Stomach (tissue), 9 donors: ENCODE measurements around the gene ESAM. TPM values are rescaled to one million over a fixed set of nuclear protein-coding genes. Genes with fewer than 3 reads are reported as not detected.

Experiments
- DNase-seq, 2 donors: peaks; one replicate each; pipeline versions ENCODE4 v3.0.0 to v3.0.0-alpha.2; 2013 to 2019
- H3K27ac ChIP-seq, 5 donors: fragments of 200-600 bp in 4 of 5; sonication (generic) in 4 of 5; one replicate each; pipeline ENCODE4 v1.5.1; 2013 to 2019; ENCODE audit warnings: mild to moderate bottlenecking in 1 of 5, moderate library complexity in 1 of 5
- H3K27me3 ChIP-seq, 3 donors: fragments of 200-600 bp; sonication (generic); one replicate each; pipeline ENCODE4 v1.5.1; 2017 to 2019; ENCODE audit warnings: mixed run types in 1 of 3
- H3K36me3 ChIP-seq, 4 donors: fragments of 200-600 bp; sonication (generic); 1 replicate in 3 of 4; 2 replicates in 1 of 4; pipeline ENCODE4 v1.5.1; 2016 to 2019
- H3K4me1 ChIP-seq, 4 donors: fragments of 200-600 bp; sonication (generic); one replicate each; pipeline ENCODE4 v1.5.1; 2016 to 2019
- H3K4me3 ChIP-seq, 4 donors: fragments of 200-600 bp; sonication (generic) in 3 of 4; one replicate each; pipeline ENCODE4 v1.5.1; 2016 to 2019; ENCODE audit warnings: mild to moderate bottlenecking in 1 of 4
- H3K9me3 ChIP-seq, 4 donors: fragments of 200-600 bp; sonication (generic); one replicate each; pipeline ENCODE4 v1.5.1; 2016 to 2019
- CTCF ChIP-seq, 7 experiments: fragments of 450-650 bp in 4 of 7; fragments of 200-600 bp in 3 of 7; sonication (generic) in 3 of 7; IDR thresholded peaks; one replicate each; pipeline ENCODE4 v1.5.1; 2016 to 2019; ENCODE audit warnings: antibody characterized with exemption in 7 of 7, control low read depth in 2 of 7, mild to moderate bottlenecking in 1 of 7
- EP300 ChIP-seq: sonication (generic); formaldehyde crosslinking; IDR thresholded peaks from one replicate; pipeline ENCODE4 v1.6.1; 2017; ENCODE audit warnings: antibody characterized with exemption
- POLR2A ChIP-seq, 4 donors: fragments of 450-650 bp; IDR thresholded peaks; one replicate each; pipeline ENCODE4 v1.6.1; 2016; ENCODE audit warnings: antibody characterized with exemption in 4 of 4, control low read depth in 2 of 4, mild to moderate bottlenecking in 1 of 4, moderate library complexity in 1 of 4
- POLR2AphosphoS5 ChIP-seq, 3 donors: sonication (generic); formaldehyde crosslinking; IDR thresholded peaks; one replicate each; pipeline ENCODE4 v1.6.1; 2016; ENCODE audit warnings: antibody characterized with exemption in 3 of 3
- WGBS, 5 donors: extraction: QIAGEN DNeasy Blood & Tissue Kit in 3 of 5; methylation state at CpG; one replicate each; pipeline versions ENCODE4 v1.1.5 to v1.1.7; 2013 to 2018; 5-methylcytosine and 5-hydroxymethylcytosine counted together
- intact Hi-C: fragments of 100-400 bp; cut with DNase I; formaldehyde crosslinking; loops from one replicate; pipeline ENCODE4 v1.15.1; 2023; ENCODE audit warnings: low total_unique reads
- polyA plus RNA-seq, 3 donors: library from polyadenylated mRNA; stranded (reverse); fragments of 200-250 nt; gene quantifications; one replicate each; pipeline ENCODE4 v1.2.3, GENCODE V29; 2013
- total RNA-seq, 5 donors: library from RNA; depleted of rRNA; stranded (reverse); fragments of >200 nt; gene quantifications; one replicate each; pipeline versions ENCODE4 v1.1.0 to v1.2.3, GENCODE V29; 2014 to 2016
- donor health status: healthy with polysubstance abuse.
- donor health status: Bipolar disorder and iron deficiency.
- donor health status: healthy.

The ESAM gene
- total and polyA plus RNA-seq, 8 donors: 4.1 to 19.6 (median 9.6) TPM

- Histone ChIP-seq H3K9me3 (no peaks in the 10 kb centered on the region), H3K36me3 (no peaks in the 10 kb centered on the region), H3K4me1 (peaks cover 15 to 52% (median 39%) of the 10 kb centered on the region in 4 donors), H3K27me3 (no peaks in the 10 kb centered on the region), H3K4me3 (peak overlapping the region; percentile 86 to 100 (median 96)), H3K27ac (peak overlapping the region; percentile 92 to 100 (median 98))
- DNase-seq: peak; percentile 28 to 65
- intact Hi-C loops: no loop called here
- TF ChIP-seq EP300: no peak
- no peak for TF ChIP-seq POLR2A (IDR thresholded peaks at IDR 0.05)
- 0 to 1% (median 1%) methylated on average over 44 to 83 of the region's 83 CpGs for WGBS, 5 donors
These were observed 37.5 kb upstream of the ESAM start for GRCh38 chr11:124799348-124800225.

GRCh38 chr11:124798991-124799347 lies 36.9 kb upstream of the ESAM start:
- Histone ChIP-seq H3K4me1 (peaks cover 15 to 52% (median 40%) of the 10 kb centered on the region in 4 donors), H3K27ac (peak overlapping the region; percentile 92 to 100 (median 98)), H3K36me3 (no peaks in the 10 kb centered on the region), H3K4me3 (peak overlapping the region; percentile 86 to 100 (median 96)), H3K27me3 (no peaks in the 10 kb centered on the region), H3K9me3 (no peaks in the 10 kb centered on the region)
- WGBS, 5 donors: 0 to 4% (median 1%) methylated on average over 8 of the region's 8 CpGs
- peak in 1 of 2 donors; percentile 65 for DNase-seq
- TF ChIP-seq POLR2AphosphoS5 (IDR thresholded peaks at IDR 0.05): no peak
- TF ChIP-seq EP300: no peak
- TF ChIP-seq CTCF (IDR thresholded peaks at IDR 0.05): no peak
- no peak for TF ChIP-seq POLR2A (IDR thresholded peaks at IDR 0.05)
- intact Hi-C loops: no loop called here

DNA sequence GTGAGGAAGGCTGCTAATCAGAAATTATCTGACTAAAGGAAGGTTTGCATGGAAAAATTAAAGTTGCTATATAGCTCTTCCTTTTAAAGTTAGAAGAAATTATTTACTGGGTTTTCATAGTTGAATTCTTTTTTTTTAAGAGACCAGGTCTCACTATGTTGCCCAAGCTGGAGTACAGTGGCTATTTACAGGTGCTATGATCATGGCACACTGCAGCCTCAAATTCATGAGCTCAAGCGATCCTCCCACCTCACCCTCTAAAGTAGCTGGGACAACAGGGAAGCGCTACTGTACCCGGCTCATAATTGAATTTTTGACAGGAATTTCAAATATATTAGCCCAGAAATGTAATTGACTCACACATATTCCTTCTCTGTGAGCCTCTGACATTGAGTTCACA lies 34.2 kb upstream of the ESAM start:
- Histone ChIP-seq H3K4me3 (no peak overlapping the region), H3K4me1 (peaks cover 19 to 72% (median 50%) of the 10 kb centered on the region in 4 donors), H3K36me3 (no peaks in the 10 kb centered on the region), H3K9me3 (no peaks in the 10 kb centered on the region), H3K27me3 (no peaks in the 10 kb centered on the region), H3K27ac (no peak overlapping the region)
- TF ChIP-seq POLR2AphosphoS5 (IDR thresholded peaks at IDR 0.05): no peak
- TF ChIP-seq CTCF (IDR thresholded peaks at IDR 0.05): no peak
- no peak for TF ChIP-seq POLR2A (IDR thresholded peaks at IDR 0.05)
- intact Hi-C loops: no loop called here
- WGBS, 5 donors: 87 to 93% (median 90%) methylated on average over 3 of the region's 3 CpGs
- DNase-seq: no peak

- TF ChIP-seq POLR2AphosphoS5 (IDR thresholded peaks at IDR 0.05) (no peak), CTCF (IDR thresholded peaks at IDR 0.05) (peak in 4 of 7 experiments; percentile 30 to 56 (median 54))
- DNase-seq: peak in 1 of 2 donors; percentile 77
- Histone ChIP-seq H3K36me3 (no peaks in the 10 kb centered on the region), H3K27ac (no peak overlapping the region), H3K9me3 (no peaks in the 10 kb centered on the region), H3K27me3 (no peaks in the 10 kb centered on the region), H3K4me3 (no peak overlapping the region), H3K4me1 (peaks cover 8 to 59% (median 40%) of the 10 kb centered on the region in 4 donors)
- intact Hi-C loops: no loop called here
- WGBS, 5 donors: 72 to 94% (median 76%) methylated on average over 2 of the region's 2 CpGs
These were observed 31.6 kb upstream of the ESAM start for GRCh38 chr11:124793466-124794278.
